CD4-positive, alpha-beta T cell (primary cell): Measurements from ENCODE around the gene KCNG1. TPM values are rescaled to one million over a fixed set of nuclear protein-coding genes. Genes with fewer than 3 reads are reported as not detected.

Source experiments
- ATAC-seq: fragments of 200-7000 bp; cut with Tn5 transposase; one replicate; pipeline ENCODE4 v1.10.0; 2022; ENCODE audit warnings: mild to moderate bottlenecking; ENCODE audit not compliant: poor library complexity
- CTCF ChIA-PET: fragments of 350-600 bp; sonication (Branson Sonifier 250); formaldehyde crosslinking; loops from one replicate; lab custom pipeline; 2021; ENCODE audit warnings: antibody characterized with exemption, inconsistent platforms; lab: Charles Lee
- POLR2A ChIA-PET: fragments of 350-600 bp; sonication (Branson Sonifier 250); formaldehyde crosslinking; loops from one replicate; lab custom pipeline; 2021; ENCODE audit warnings: antibody characterized with exemption, inconsistent platforms; lab: Charles Lee
- DNase-seq, 14 experiments: peaks; one replicate each; pipeline ENCODE4 v3.0.0-alpha.2; 2013 to 2020; ENCODE audit warnings: mixed read lengths in 2 of 14
- H3K27ac ChIP-seq, 2 donors: one replicate each; pipeline versions ENCODE4 v1.5.1 to v1.7.0; 2013; ENCODE audit warnings: low read length in 2 of 2, low read depth in 1 of 2, mild to moderate bottlenecking in 1 of 2
- H3K27me3 ChIP-seq, 2 experiments: 1 replicate in 1 of 2; 2 replicates in 1 of 2; pipeline versions ENCODE4 v1.6.1 to v1.7.0; 2013; ENCODE audit warnings: low read length in 2 of 2, control low read depth in 1 of 2, mild to moderate bottlenecking in 1 of 2, moderate library complexity in 1 of 2; ENCODE audit not compliant: insufficient read depth in 2 of 2, control insufficient read depth in 1 of 2
- H3K36me3 ChIP-seq: one replicate; pipeline ENCODE4 v1.6.1; 2013; ENCODE audit warnings: low read length, control low read depth; ENCODE audit not compliant: insufficient read depth
- H3K4me1 ChIP-seq: one replicate; pipeline ENCODE4 v1.6.1; 2013; ENCODE audit warnings: low read length, control low read depth; ENCODE audit not compliant: insufficient read depth
- H3K4me3 ChIP-seq: one replicate; pipeline ENCODE4 v1.5.1; 2013; ENCODE audit warnings: mild to moderate bottlenecking, low read length, moderate library complexity
- H3K9me3 ChIP-seq, 2 experiments: 1 replicate in 1 of 2; 2 replicates in 1 of 2; pipeline versions ENCODE4 v1.6.1 to v1.7.0; 2013; ENCODE audit warnings: low read length in 2 of 2, mild to moderate bottlenecking in 2 of 2, control low read depth in 1 of 2, moderate library complexity in 1 of 2; ENCODE audit not compliant: control insufficient read depth in 1 of 2, insufficient read depth in 1 of 2
- H3K27ac Mint-ChIP-seq: one replicate; pipeline ENCODE4 v1.8.0; 2020; ENCODE audit warnings: mixed read lengths
- H3K27me3 Mint-ChIP-seq: one replicate; pipeline ENCODE4 v1.8.0; 2021; ENCODE audit warnings: mixed read lengths
- H3K36me3 Mint-ChIP-seq: one replicate; pipeline ENCODE4 v1.8.0; 2021; ENCODE audit warnings: low read depth, mixed read lengths
- H3K4me1 Mint-ChIP-seq: one replicate; pipeline ENCODE4 v1.8.0; 2021; ENCODE audit warnings: low read depth, mixed read lengths
- H3K4me3 Mint-ChIP-seq: one replicate; pipeline ENCODE4 v1.8.0; 2020; ENCODE audit warnings: mild to moderate bottlenecking, mixed read lengths
- H3K9me3 Mint-ChIP-seq: one replicate; pipeline ENCODE4 v1.8.0; 2020; ENCODE audit warnings: mixed read lengths
- CTCF ChIP-seq: fragments of 200-600 bp; IDR thresholded peaks from one replicate; pipeline ENCODE4 v1.8.0; 2022; ENCODE audit warnings: antibody characterized with exemption, mild to moderate bottlenecking
- intact Hi-C, 2 experiments: fragments of 100-400 bp; cut with DNase I in 1 of 2; cut with micrococcal nuclease in 1 of 2; formaldehyde crosslinking; loops; one replicate each; pipeline versions ENCODE4 v1.15.1 to v1.9.0; 2023 to 2025; cut with DNase I, micrococcal nuclease
- total RNA-seq, 174 experiments: library from RNA in 2 of 174; stranded (reverse) in 2 of 174; gene quantifications; one replicate each; pipeline ENCODE4 v1.2.3 and lab custom pipeline; 2021 to 2026

The KCNG1 gene
- total RNA-seq, 2 experiments from 2014 or later, result not detected

GRCh38 chr20:50957798-50958614 is 64.9 kb downstream of the KCNG1 start, which contains the start of gene DPM1:
DPM1 (minus strand) TSS chr20:50958532; CDS start chr20:50958523, 9 bp downstream.
- Mint-ChIP-seq H3K4me1 (peaks cover 65% of the 10 kb centered on the region), H3K36me3 (peaks cover 63% of the 10 kb centered on the region), H3K27ac (peak within 1 kb of the TSS; percentile 96), H3K9me3 (no peaks in the 10 kb centered on the region), H3K27me3 (no peaks in the 10 kb centered on the region), H3K4me3 (peak within 1 kb of the TSS; percentile 94)
- POLR2A ChIA-PET, result interaction anchor here (0.7 to 4.5 kb wide), 21 partner anchors 9 to 1912 kb away, joined by 3 to 130 read pairs (median 5); partner anchors contain the start of genes ADNP, BCAS4, CSE1L and NFATC2
- Histone ChIP-seq H3K4me1 (peaks cover 34% of the 10 kb centered on the region), H3K9me3 (no peaks in the 10 kb centered on the region), H3K27me3 (no peaks in the 10 kb centered on the region), H3K4me3 (peak within 1 kb of the TSS; percentile 94), H3K27ac (peak within 1 kb of the TSS; percentile 82 to 99), H3K36me3 (peaks cover 32% of the 10 kb centered on the region)
- CTCF ChIA-PET, result interaction anchor here (1.1 to 3.6 kb wide), 7 partner anchors 23 to 1741 kb away, joined by 3 to 63 read pairs (median 5); partner anchors contain the start of genes ADNP and BCAS4
- DNase-seq (peak; percentile 80 to 96 (median 86)), ATAC-seq (peak; percentile 82)
- TF ChIP-seq CTCF, result no peak
- intact Hi-C loops, result loop anchor here (1.0 to 5.0 kb wide), 4 partner anchors 27 to 226 kb away; partner anchors contain the start of genes ADNP (in 2 of the 2), BCAS4 (in 2 of the 2) and PARD6B (in 1 of the 2)

DNA sequence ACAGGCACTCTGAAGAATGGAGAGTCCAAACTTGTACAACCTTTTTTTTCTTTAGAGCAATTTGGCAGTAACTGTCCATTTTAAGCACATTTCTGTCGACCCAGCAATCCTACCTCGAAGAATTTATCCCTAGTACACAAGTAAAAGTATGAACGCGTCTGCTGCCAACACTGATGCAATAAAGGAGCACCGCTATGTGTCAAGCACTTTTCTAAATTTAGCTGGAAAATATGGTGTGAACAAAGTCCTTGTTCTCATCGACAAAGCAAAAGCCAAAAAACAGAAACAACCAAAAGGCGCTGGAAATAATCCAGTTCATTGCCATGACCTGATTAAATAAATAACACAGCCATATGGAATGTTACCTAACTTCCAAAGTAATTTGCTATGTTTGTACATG is 65.6 kb downstream of the KCNG1 start:
- Mint-ChIP-seq H3K4me3 (peak overlapping the region; percentile 94), H3K9me3 (no peaks in the 10 kb centered on the region), H3K36me3 (peaks cover 68% of the 10 kb centered on the region), H3K4me1 (peaks cover 72% of the 10 kb centered on the region), H3K27me3 (no peaks in the 10 kb centered on the region), H3K27ac (peak overlapping the region; percentile 96)
- peak overlapping the region; percentile 94 for H3K4me3 ChIP-seq
- intact Hi-C loops, result loop anchor here in 1 of 2 experiments (2.0 to 5.0 kb wide), 3 partner anchors 140 to 225 kb away; partner anchors contain the start of genes BCAS4 and PARD6B
- CTCF ChIA-PET, result interaction anchor here (1.2 to 3.6 kb wide), 4 partner anchors 22 to 163 kb away, joined by 3 to 63 read pairs (median 19); partner anchors contain the start of genes ADNP and BCAS4
- POLR2A ChIA-PET, result interaction anchor here (1.4 to 4.5 kb wide), 7 partner anchors 11 to 162 kb away, joined by 5 to 130 read pairs (median 9); partner anchors contain the start of genes ADNP and BCAS4
- H3K4me1 ChIP-seq, result peaks cover 34% of the 10 kb centered on the region
- H3K9me3 ChIP-seq, result no peaks in the 10 kb centered on the region
- no peak for DNase-seq
- no peaks in the 10 kb centered on the region for H3K27me3 ChIP-seq
- H3K27ac ChIP-seq, result no peak overlapping the region
- ATAC-seq, result no peak
- TF ChIP-seq CTCF, result no peak
- peaks cover 33% of the 10 kb centered on the region for H3K36me3 ChIP-seq

DNA sequence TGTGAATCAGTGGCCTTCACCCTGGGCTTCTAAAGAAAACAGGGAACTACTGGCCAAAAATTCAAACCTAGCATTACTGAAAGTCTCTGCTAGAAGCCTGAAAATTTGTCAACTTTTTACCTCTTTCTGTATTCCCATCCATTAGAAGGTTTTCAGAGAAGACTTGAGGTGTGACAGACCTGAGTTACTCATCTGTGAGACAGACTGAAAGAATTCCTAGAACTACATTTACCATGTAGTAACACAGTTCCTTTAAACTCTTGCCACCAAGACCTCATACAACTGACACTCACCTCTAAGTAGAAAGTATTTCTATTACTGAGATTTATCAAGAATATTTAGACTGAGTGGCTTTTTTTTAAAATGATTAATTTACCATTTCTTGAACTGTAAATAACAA is 69.1 kb downstream of the KCNG1 start:
- H3K4me3 ChIP-seq, result no peak overlapping the region
- DNase-seq, result no peak
- Mint-ChIP-seq H3K27ac (no peak overlapping the region), H3K27me3 (no peaks in the 10 kb centered on the region), H3K4me3 (no peak overlapping the region), H3K4me1 (peaks cover 51% of the 10 kb centered on the region), H3K9me3 (no peaks in the 10 kb centered on the region), H3K36me3 (peaks cover 86% of the 10 kb centered on the region)
- POLR2A ChIA-PET, result no interaction called here
- peaks cover 21% of the 10 kb centered on the region for H3K4me1 ChIP-seq
- intact Hi-C loops, result no loop called here
- ATAC-seq, result no peak
- TF ChIP-seq CTCF, result no peak
- H3K36me3 ChIP-seq, result peaks cover 58% of the 10 kb centered on the region
- CTCF ChIA-PET, result no interaction called here
- no peaks in the 10 kb centered on the region for H3K9me3 ChIP-seq
- H3K27ac ChIP-seq, result no peak overlapping the region
- no peaks in the 10 kb centered on the region for H3K27me3 ChIP-seq

Other genes with a start within 250 kb of the KCNG1 start
- gene BCAS4, start 228.0 kb downstream of the KCNG1 start, total RNA-seq, result 10 to 100 TPM; 19.0 to 20.9 TPM
- 10 to 100 TPM; 41.9 to 47.1 TPM for gene ADNP, start 91.7 kb downstream of the KCNG1 start, total RNA-seq
- gene DPM1, start 64.6 kb downstream of the KCNG1 start, total RNA-seq, result 10 to 100 TPM; 44.5 to 46.5 TPM
- gene MOCS3, start 64.3 kb downstream of the KCNG1 start, total RNA-seq, result 1 to 10 TPM; 2.7 to 3.0 TPM